COLO829 (cell line): ENCODE data around the gene KIF13A.
"Not testable (repeated sequence)": the region's sequence is repeated elsewhere in the genome, so short reads cannot be mapped to it uniquely, and the experiment has no call there.

Experiments
- DNase-seq: peaks from one replicate; pipeline ENCODE4 v3.0.0; 2012; ENCODE audit warnings: low spot score

The KIF13A gene

DNA sequence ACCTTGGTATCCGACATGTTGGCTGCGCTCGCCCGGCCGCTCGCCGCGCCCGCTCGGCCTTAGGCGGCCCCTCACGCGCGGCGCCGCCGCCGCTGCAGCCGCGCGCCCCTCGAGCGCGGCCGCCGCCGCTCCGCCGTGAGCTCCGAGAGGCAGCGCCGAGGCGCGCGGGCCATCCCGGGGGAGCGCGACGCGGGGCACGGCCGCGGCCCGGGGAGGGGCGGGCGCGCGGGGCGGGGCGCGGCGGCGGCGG is at the start of gene KIF13A:
Gene KIF13A (minus strand): TSS at position 189 of the 250 bp plus-strand sequence. CDS start 172 bp downstream, at position 17.
- DNase-seq, result no peak

DNA sequence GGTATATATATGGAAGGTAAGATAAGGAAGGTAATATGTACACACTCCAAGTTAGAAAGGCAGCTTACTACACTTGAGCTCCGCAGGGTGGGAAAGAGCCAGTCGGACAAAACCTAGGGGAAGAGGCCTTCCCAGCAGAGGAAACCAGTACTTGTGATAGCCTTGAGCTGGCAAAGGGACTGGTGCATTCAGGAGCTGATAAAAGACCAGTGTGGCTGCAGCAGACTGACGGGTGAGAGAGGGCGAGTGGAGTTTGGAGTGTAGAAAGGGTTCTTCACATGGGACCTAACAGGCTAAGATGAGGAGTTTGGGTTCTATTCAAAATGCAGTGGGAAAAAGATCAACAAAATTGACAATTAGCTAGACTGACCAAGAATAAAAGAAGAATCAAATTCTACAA is 49.3 kb upstream of the KIF13A start:
- DNase-seq, result no peak

DNA sequence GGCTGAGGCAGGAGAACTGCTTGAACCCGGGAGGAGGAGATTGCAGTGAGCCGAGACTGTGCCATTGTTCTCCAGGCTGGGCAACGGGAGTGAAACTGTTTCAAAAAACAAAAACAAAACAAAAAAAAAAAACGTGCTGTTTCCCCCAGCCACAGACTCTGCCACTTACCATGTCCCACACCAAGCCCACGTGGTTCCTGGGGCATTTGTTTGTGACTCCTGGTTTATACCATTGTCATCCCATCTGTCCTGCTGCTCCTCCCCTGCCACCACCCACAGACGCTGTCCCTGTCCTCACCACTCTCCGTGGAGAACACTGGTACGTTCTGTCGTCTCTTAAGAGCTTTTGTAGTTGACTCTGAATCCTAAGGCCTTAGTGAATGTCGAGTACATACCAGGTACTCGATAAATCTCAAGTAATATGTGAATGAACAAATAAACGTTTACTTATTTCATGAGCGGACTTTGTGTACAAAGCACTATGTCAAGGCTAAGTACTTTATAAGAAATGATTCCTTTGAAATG is 48.0 kb upstream of the KIF13A start:
- no peak for DNase-seq

DNA sequence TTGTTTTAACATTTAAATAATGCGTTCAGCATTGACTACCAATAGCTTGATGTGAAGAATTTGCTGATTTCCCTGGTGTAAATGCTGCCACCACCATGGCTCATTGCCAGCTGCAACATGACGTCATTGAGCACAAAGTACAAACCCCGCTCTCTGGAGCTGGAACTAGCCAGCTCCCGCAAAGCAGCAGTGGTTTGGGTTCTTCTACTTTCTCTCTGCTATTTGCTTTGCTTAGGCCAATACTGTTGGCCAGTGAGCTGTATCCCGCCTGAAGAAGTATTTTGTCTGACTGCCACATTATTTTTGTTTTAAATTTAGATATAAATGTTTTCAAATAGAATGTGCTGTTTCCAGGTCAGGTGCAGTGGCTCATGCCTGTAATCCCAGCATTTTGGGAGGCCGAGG is 47.4 kb upstream of the KIF13A start:
- DNase-seq, result no peak

DNA sequence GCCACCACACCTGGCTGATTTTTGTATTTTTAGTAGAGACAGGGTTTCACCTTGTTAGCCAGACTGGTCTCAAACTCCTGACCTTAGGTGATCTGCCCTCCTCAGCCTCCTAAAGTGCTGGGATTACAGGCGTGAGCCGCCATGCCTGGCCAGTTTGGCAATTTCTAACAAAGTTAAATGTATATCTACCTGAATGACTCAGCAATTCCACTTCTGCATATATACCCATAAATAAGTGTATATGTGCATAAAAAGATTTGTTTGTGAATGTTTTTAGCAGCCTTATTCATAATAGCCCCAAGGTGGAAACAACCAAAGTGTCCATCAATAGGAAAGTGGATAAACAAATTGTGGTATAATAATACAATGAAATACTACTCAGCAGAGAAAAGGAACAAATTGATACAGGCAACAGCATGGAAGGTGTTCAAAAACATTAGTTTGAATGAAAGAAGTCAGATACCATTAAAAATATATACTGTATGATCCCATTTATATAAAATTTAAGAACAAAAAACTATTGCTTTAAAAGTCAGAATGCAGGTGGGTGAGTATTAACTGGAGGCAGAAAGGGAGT is 44.3 kb upstream of the KIF13A start:
- DNase-seq, result no peak

DNA sequence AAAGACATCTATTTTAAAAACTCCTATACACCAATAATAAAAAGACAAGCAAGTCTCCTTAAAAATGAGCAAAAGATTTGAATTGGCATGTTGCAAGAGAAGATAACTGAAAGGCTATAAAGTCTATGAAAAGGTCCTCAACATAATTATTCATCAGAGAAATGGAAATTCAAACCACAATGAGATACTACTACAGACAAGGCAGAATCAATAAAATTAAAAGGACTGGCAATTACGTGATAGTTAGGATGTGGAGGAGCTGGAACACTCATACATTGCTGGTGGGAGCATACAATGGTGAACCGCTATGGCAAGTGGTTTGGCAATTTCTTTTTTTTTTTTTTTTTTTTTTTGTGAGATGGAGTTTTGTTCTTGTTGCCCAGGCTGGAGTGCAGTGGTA is 43.8 kb upstream of the KIF13A start:
- no peak for DNase-seq

DNA sequence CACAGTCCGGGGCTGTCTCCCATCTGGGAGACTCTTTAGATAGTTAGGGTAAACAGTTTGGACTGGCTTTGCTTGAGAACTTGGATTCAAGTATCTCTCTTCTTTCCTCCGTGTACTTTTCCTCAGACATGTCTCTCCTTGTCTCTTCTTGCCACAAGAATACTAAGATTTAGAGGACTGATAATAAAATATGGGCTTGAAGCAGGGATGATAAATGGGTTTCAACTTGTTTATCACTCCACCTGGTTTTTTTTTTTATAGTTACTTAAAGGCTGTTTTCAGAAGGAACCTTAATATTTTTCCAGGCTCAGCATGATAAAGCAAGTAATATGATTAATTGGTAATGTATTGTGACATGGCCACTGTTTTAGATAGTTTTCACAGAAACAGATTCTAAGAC is 40.9 kb upstream of the KIF13A start:
- no peak for DNase-seq

DNA sequence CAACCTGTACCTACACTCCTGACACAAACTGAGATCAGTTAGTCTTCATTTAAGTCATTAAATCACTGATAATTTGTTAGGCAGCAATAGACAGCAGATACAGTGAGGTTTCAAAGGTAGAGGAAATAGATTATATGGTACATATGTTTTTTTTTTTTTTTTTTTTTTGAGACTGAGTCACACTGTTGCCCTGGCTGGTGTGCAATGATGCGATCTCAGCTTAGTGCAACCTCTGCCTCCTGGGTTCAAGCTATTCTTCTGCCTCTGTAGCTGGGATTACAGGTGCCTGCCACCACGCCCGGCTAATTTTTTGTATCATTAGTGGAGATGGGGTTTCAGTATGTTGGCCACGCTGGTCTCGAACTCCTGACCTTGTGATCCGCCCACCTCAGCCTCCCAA is 38.2 kb upstream of the KIF13A start:
- DNase-seq, result no peak

DNA sequence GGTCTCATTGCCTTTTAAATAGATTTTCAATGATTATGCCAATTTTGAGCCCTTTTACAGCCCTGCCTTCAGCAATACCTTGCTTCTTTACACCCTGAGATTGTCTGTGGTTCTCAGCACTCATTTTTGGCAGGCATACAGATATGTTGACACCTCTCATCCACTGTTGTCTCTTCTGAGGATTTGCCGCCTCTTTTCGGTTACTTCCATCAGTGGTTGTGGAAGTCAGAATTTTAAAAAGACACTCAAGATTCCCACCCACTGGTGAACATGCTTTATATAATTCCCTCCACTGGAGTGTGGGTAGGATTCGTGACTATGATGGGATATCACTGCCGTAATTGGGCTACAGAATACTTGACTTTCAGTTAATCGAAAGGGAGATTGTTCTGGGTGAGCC is 37.4 kb upstream of the KIF13A start:
- no peak for DNase-seq

DNA sequence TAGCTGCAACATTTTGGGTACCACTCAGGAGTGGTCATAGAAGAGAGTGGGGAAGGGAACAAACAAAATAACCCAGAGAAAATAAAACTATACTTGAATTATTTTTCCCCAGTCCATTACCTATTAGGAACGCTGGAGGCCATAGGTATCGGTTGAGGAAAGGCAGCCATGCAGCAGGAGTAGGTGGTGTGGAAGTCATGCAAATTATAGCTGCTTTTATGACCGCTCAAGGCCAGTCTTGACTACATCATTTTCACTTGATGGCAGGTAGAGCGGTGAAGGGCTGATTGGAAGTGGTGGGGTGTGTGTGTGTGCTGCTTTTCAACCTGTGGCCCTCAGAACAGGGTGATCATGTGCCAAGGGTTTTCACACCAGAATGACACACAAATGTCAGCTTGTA is 36.5 kb upstream of the KIF13A start:
- DNase-seq, result no peak

DNA sequence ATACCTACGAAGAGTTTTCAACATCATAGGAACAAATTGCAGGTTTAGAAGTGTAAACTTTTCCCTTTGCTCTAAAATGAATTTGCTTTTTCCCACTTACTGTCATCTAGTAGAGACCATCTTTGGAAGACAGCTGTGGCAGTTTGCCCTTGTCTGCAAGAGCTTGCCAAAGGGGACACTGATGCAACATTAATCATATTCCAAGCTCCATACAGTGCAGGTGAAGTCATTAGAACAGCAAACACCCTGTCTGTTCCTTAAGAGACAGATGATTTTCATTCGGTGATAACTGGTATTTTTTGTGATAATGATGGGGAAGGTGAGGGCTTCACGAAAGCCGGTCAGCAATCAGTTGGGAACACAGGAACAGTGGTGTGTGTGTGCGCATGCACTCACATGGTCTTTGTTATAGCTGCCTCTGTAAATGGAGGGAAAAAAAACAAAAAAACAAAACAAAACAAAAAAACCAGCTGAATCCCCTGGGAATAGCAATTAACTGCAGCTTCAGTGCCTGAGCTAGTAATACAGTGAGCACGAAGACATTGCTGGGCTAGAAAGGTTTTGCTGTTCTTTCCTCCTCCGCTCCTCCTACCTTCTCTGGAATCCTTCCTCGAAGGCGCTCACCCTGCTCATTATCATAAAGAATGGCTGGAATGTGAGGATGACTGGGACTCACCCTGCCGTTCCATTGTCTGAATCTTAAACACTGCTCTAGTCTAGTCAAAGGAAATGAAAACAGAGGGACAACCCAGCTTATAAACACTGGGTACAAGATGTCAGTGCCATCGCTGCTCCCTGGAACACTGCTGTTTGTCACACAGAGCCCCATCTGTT is 35.2 kb upstream of the KIF13A start:
- DNase-seq, result peak; percentile 69

DNA sequence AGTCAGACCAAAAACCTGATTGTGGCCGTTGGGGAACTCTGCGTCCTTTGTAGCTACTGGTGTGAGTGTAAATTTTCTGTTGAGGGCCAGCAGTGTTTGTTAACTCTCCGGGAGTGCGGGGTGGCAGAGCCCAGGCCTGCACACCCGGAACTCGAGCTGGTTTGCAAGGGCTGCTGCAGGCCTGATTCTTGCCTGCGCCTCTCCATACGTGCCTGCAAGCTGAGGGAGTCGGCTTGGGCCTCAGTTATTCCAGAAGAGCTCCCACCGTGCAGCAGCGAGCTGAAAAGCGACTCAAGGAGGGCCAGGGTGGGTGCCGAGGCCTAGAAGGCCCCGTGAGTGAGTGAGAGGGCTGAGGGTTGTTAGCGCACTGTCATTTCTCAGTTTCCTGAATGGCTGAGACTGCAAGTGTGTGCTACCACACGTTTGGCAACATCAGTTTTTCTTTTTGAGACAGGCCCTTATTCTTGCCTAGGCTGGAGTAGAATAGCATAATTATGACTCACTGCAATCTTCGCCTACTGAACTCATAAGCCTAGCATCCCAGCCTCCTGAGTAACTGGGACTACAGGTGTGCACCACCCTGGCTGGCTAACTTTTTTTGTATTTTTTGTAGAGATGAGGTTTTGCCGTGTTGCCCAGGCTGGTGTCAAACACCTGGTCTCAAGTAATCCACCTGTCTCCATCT is 33.9 kb upstream of the KIF13A start:
- DNase-seq, result no peak

DNA sequence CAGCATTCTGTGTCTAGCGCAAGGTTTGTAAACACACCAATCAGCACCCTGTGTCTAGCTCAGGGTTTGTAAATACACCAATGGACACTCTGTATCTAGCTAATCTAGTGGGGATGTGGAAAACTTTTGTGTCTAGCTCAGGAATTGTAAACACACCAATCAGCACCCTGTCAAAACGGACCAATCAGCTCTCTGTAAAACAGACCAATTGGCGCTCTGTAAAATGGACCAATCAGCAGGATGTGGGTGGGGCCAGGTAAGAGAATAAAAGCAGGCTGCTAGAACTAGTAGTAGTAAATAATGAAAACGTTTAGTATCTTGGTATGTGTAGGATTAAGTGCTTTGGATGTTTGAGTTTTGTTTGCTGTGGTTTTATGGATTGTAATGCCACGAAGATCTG is 33.1 kb upstream of the KIF13A start:
- not testable (repeated sequence) for DNase-seq

DNA sequence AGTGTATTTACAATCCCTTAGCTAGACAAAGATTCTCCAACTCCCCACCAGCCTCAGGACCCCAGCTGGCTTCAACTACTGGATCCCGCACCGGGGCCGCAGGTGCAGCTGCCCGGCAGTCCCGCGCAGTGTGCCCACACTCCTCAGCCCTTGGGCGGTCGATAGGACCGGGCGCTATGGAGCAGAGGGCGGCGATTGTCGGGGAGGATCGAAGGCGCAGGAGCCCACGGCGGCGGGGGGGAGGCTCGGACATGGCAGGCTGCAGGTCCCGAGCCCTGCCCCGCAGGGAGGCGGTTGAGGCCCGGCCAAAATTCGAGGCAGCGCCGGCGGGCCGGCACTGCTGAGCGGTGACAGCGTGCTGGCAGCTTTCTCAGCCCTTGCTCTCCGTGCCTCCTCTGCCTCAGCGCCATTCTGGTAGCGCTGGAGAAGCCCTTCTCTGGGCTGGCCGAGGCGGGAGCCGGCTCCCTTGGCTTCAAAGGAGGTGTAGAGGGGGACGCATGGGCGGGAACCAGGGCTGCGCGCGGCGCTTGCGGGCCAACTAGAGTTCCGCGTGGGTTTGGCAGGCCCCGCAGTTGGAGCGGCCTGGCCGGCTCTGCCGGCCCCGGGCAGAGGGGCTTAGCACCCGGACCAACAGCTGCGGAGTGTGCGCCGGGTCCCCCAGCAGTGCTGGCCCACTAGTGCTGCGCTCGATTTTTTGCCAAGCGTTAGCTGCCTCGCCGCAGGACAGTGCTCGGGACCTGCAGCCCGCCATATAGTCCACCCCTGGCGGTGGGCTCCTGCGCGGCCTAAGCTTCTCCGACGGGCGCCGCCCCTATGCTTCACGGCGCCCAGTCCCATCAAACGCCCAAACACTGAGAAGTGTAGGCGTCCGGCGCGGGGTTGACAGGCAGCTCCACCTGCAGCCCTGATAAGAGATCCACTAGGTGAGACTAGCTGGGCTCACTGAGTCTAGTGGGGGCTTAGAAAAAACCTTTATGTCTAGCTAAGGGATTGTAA is 32.4 kb upstream of the KIF13A start:
- DNase-seq, result no peak

DNA sequence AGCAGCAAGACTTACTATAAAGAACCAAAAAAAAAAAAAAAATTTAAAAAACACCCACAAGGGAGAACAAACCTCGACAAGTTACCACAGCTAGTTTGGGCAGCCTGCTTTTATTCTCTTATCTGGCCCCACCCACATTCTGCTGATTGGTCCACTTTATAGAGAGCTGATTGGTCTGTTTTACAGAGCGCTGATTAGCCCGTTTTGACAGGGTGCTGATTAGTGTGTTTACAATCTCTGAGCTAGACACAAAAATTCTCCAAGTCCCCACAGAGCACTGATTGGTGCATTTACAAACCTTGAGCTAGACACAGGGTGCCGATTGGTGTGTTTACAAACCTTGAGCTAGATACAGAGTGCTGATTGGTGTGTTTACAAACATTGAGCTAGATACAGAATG is 31.7 kb upstream of the KIF13A start:
- not testable (repeated sequence) for DNase-seq

DNA sequence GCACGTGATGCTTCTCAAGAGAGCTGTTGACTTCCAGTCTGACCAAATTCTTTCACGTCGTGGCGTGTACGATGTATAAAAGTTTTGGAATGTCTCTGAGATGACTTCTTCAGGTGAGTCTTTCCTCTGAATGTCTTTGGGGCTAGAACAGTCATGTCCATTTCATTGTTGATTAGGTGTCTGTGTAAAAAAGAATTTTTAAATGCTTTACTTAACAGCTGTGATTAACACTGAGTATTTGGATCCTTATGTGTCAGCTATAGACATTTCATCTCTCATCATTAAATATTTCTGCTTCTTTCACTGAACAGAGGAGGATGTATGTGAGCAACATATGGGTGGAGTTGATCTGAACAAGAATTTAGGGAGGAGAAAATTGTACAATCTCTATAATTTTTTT is 29.3 kb upstream of the KIF13A start:
- DNase-seq, result no peak

DNA sequence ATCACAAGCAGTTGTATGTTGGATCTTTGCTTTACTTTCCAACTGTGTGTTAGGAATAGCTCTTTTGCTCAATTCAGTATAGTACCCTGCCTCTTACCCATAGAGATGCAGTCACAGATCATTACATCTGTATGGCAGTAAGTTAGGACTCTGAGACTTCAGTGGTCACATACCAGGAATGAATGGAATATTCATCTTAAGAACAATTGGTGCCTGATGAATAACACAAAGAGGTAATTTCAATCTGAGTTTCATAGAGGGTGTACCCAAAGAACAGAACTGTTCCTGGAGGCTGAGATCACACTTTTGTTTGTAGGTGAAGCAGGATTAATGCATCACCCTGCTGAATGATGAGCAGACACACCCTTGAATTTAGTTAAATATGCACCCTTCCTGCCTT is 28.7 kb upstream of the KIF13A start:
- no peak for DNase-seq

DNA sequence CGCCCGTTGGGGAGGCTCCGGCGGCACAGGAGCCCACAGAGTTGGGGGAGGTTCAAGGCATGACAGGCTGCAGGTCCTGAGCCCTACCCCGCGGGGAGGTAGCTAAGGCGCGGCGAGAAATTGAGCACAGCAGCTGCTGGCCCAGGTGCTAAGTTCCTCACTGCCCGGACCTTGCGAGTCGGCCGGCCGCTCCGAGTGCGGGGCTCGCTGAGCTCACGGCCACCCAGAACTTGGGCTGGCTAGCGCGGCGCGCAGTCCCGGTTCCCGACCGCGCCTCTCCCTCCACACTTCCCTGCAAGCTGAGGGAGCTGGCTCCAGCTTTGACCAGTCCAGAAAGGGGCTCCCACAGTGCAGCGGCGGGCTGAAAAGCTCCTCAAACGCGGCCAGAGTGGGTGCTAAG is 23.9 kb upstream of the KIF13A start:
- no peak for DNase-seq

DNA sequence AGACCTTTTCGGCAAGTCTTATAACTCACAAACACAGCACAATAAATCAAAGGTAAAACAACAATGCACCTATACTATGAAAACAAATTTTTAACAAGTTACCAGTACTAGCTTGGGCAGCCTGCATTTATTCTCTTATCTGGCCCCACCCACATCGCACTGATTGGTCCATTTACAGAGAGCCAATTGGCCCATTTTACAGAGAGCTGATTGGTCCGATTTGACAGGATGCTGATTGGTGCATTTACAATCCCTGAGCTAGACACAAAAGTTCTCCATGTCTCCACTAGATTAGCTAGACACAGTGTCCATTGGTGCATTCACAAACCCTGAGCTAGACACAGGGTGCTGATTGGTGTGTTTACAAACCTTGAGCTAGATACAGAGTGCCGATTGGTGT is 23.1 kb upstream of the KIF13A start:
- DNase-seq, result not testable (repeated sequence)

DNA sequence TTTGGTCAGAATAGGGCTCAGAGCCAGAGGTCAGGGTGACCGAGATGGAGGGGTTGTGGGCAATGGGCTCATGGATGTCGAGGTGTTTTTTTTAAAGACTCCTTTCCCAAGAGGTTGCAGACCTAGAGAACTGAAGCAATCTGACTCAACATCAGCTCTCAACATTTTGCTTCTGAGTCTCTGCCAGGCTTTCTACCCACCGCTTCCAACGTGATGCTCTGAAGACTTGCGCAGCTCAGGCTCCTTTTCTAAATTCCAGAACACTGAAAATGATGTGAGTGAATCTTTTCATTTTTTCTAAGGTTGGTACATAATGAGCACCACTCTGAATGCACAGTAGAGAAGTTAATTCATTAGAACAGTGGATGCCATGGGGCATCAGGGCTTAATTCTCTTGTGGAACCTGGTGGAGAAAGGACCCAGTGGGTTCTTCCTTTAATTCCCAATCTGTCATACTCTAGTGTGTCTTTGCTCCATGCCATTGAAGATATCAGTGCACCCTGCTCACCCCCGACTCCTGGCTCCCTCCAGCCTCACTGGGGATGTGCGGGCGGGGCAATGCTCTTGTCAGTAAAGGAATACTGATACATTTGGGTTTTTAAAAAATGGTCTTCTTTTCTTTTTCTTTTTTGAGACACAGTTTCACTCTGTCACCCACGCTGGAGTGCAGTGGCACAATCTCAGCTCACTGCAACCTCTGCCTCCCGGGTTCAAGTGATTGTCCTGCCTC is 17.0 kb upstream of the KIF13A start:
- no peak for DNase-seq

DNA sequence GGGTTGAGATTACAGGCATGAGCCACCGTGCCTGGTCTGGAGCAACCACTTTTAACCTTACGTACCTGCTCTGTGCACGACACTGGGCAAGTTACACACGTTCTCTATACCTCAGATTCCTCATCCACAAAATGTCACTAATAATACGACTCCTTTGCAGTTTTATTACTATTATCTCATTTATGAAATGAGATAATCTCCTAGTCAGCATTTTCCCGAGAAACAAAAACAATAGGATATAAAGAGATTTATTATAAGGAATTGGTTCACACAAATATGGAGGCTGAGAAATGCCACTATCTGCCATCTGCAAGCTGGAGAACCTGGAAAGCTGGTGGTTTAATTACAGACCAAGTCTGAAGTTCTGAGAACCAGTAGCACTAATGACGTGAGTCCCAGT is 12.0 kb upstream of the KIF13A start:
- no peak for DNase-seq
